Left lung (tissue), 10 donors: ENCODE results near the gene CDH12. TPM values are rescaled to one million over a fixed set of nuclear protein-coding genes. Genes with fewer than 3 reads are reported as not detected.

ENCODE experiments used
- ATAC-seq: fragments of 200-7000 bp; cut with Tn5 transposase; one replicate; pipeline ENCODE4 v1.9.1; 2020; ENCODE audit warnings: moderate library complexity
- DNase-seq, 4 donors: peaks; one replicate each; pipeline ENCODE4 v3.0.0-alpha.2; 2013 to 2020
- H3K27ac ChIP-seq, 2 donors: fragments of 200-600 bp; sonication (generic) in 1 of 2; one replicate each; pipeline versions ENCODE4 v1.5.0 to v1.8.0; 2020 to 2021
- H3K27me3 ChIP-seq, 2 donors: fragments of 200-600 bp; sonication (generic) in 1 of 2; one replicate each; pipeline versions ENCODE4 v1.5.0 to v1.8.0; 2020 to 2021
- H3K36me3 ChIP-seq, 2 donors: fragments of 200-600 bp; sonication (generic) in 1 of 2; one replicate each; pipeline versions ENCODE4 v1.5.0 to v1.8.0; 2020 to 2021
- H3K4me1 ChIP-seq, 2 donors: fragments of 200-600 bp; one replicate each; pipeline ENCODE4 v1.8.0; 2021
- H3K4me3 ChIP-seq, 2 donors: fragments of 200-600 bp; sonication (generic) in 1 of 2; one replicate each; pipeline versions ENCODE4 v1.5.0 to v1.8.0; 2020 to 2021; ENCODE audit warnings: mild to moderate bottlenecking in 1 of 2
- H3K9me3 ChIP-seq, 2 donors: fragments of 200-600 bp; sonication (generic) in 1 of 2; one replicate each; pipeline versions ENCODE4 v1.5.0 to v1.8.0; 2020 to 2021
- CTCF ChIP-seq, 2 donors: fragments of 200-600 bp; sonication (generic) in 1 of 2; IDR thresholded peaks; one replicate each; pipeline versions ENCODE4 v1.5.0 to v1.8.0; 2021; ENCODE audit warnings: antibody characterized with exemption in 2 of 2
- intact Hi-C, 2 donors: fragments of 100-400 bp; cut with DNase I; formaldehyde crosslinking; loops; one replicate each; pipeline versions ENCODE4 v1.11.2 to v1.14.2; 2022
- polyA plus RNA-seq, 6 donors: library from polyadenylated mRNA; unstranded; fragments of 120-200 nt; gene quantifications; one replicate each; pipeline ENCODE4 v1.2.1, GENCODE V29; 2013; ENCODE audit not compliant: insufficient read length in 6 of 6
- total RNA-seq, 2 donors: library from RNA; stranded (reverse); fragmentation: NEBNext Ultra II Directional; extraction: Animal tissue kit (Norgen Biotek cat#: 25700); gene quantifications; one replicate each; pipeline ENCODE4 v1.2.1, GENCODE V29; 2021
- donor health status: DM: no; HTN: yes; CAD: no.
- donor health status: DM: no; HTN: no; CAD: no.

The CDH12 gene
- total and polyA plus RNA-seq, 8 donors: 2.6 to 6.5 (median 5.2) TPM; not detected in 2

GRCh38 chr5:22495016-22495720 is 358.0 kb downstream of the CDH12 start:
- no peak overlapping the region for H3K4me3 ChIP-seq
- no peak overlapping the region for H3K27ac ChIP-seq
- TF ChIP-seq CTCF (IDR thresholded peaks at IDR 0.05): no peak
- ATAC-seq (no peak), DNase-seq (no peak)
- intact Hi-C loops: no loop called here
- H3K36me3 ChIP-seq: no peaks in the 10 kb centered on the region
- no peaks in the 10 kb centered on the region for H3K9me3 ChIP-seq
- H3K4me1 ChIP-seq: no peaks in the 10 kb centered on the region
- H3K27me3 ChIP-seq: no peaks in the 10 kb centered on the region

GRCh38 chr5:22488427-22488826 is 364.7 kb downstream of the CDH12 start:
- Histone ChIP-seq H3K4me3 (no peak overlapping the region), H3K9me3 (no peaks in the 10 kb centered on the region), H3K36me3 (no peaks in the 10 kb centered on the region), H3K27me3 (no peaks in the 10 kb centered on the region), H3K4me1 (no peaks in the 10 kb centered on the region), H3K27ac (no peak overlapping the region)
- TF ChIP-seq CTCF (IDR thresholded peaks at IDR 0.05): no peak
- intact Hi-C loops: no loop called here
- DNase-seq: no peak
- ATAC-seq: no peak

- no peak for TF ChIP-seq CTCF (IDR thresholded peaks at IDR 0.05)
- Histone ChIP-seq H3K27me3 (no peaks in the 10 kb centered on the region), H3K9me3 (no peaks in the 10 kb centered on the region), H3K4me3 (no peak overlapping the region), H3K36me3 (no peaks in the 10 kb centered on the region), H3K4me1 (no peaks in the 10 kb centered on the region), H3K27ac (no peak overlapping the region)
- no peak for DNase-seq
- ATAC-seq: no peak
- intact Hi-C loops: no loop called here
These were observed 372.8 kb downstream of the CDH12 start for GRCh38 chr5:22480305-22480704.

GRCh38 chr5:22473886-22474285 is 379.3 kb downstream of the CDH12 start:
- intact Hi-C loops: no loop called here
- no peaks in the 10 kb centered on the region for H3K9me3 ChIP-seq
- no peaks in the 10 kb centered on the region for H3K36me3 ChIP-seq
- no peaks in the 10 kb centered on the region for H3K27me3 ChIP-seq
- no peak for DNase-seq
- TF ChIP-seq CTCF (IDR thresholded peaks at IDR 0.05): no peak
- no peak overlapping the region for H3K4me3 ChIP-seq
- H3K27ac ChIP-seq: no peak overlapping the region
- H3K4me1 ChIP-seq: no peaks in the 10 kb centered on the region
- no peak for ATAC-seq

GRCh38 chr5:22471154-22471553 is 382.0 kb downstream of the CDH12 start:
- Histone ChIP-seq H3K27ac (no peak overlapping the region), H3K4me3 (no peak overlapping the region), H3K36me3 (no peaks in the 10 kb centered on the region), H3K27me3 (no peaks in the 10 kb centered on the region), H3K9me3 (no peaks in the 10 kb centered on the region), H3K4me1 (no peaks in the 10 kb centered on the region)
- TF ChIP-seq CTCF (IDR thresholded peaks at IDR 0.05): no peak
- no peak for ATAC-seq
- DNase-seq: no peak
- intact Hi-C loops: no loop called here
